Measurements from ENCODE around the gene ABRACL. TPM values are rescaled to one million over a fixed set of nuclear protein-coding genes. Genes with fewer than 3 reads are reported as not detected.
A peak's percentile ranks its signal among the peaks of the same experiment; 100 is the strongest.

ABRACL gene
- total RNA-seq, 1 experiment from 2014 or later: 117 TPM

GRCh38 chr6:138986578-138986977 lies 42.0 kb upstream of the ABRACL start (continued):
- TF ChIP-seq, protein P1, sequence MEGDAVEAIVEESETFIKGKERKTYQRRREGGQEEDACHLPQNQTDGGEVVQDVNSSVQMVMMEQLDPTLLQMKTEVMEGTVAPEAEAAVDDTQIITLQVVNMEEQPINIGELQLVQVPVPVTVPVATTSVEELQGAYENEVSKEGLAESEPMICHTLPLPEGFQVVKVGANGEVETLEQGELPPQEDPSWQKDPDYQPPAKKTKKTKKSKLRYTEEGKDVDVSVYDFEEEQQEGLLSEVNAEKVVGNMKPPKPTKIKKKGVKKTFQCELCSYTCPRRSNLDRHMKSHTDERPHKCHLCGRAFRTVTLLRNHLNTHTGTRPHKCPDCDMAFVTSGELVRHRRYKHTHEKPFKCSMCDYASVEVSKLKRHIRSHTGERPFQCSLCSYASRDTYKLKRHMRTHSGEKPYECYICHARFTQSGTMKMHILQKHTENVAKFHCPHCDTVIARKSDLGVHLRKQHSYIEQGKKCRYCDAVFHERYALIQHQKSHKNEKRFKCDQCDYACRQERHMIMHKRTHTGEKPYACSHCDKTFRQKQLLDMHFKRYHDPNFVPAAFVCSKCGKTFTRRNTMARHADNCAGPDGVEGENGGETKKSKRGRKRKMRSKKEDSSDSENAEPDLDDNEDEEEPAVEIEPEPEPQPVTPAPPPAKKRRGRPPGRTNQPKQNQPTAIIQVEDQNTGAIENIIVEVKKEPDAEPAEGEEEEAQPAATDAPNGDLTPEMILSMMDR (IDR thresholded peaks at IDR 0.05): no peak
- TF ChIP-seq FOXP1 (CRISPR knock-in tag; IDR thresholded peaks at IDR 0.05; ENCODE audit: borderline replicate concordance) (no peak), FOXJ3 (CRISPR knock-in tag; IDR thresholded peaks at IDR 0.05; ENCODE audit: borderline replicate concordance) (no peak), MAX (CRISPR knock-in tag; IDR thresholded peaks at IDR 0.05) (no peak), TEAD4 (CRISPR knock-in tag; IDR thresholded peaks at IDR 0.05) (no peak), RELA (CRISPR knock-in tag; IDR thresholded peaks at IDR 0.05; ENCODE audit: borderline replicate concordance) (no peak), ZNF121 (CRISPR knock-in tag; IDR thresholded peaks at IDR 0.05) (no peak), ATF2 (CRISPR knock-in tag; IDR thresholded peaks at IDR 0.05; ENCODE audit: borderline replicate concordance, low read depth) (no peak)
- TF ChIP-seq, protein P2, sequence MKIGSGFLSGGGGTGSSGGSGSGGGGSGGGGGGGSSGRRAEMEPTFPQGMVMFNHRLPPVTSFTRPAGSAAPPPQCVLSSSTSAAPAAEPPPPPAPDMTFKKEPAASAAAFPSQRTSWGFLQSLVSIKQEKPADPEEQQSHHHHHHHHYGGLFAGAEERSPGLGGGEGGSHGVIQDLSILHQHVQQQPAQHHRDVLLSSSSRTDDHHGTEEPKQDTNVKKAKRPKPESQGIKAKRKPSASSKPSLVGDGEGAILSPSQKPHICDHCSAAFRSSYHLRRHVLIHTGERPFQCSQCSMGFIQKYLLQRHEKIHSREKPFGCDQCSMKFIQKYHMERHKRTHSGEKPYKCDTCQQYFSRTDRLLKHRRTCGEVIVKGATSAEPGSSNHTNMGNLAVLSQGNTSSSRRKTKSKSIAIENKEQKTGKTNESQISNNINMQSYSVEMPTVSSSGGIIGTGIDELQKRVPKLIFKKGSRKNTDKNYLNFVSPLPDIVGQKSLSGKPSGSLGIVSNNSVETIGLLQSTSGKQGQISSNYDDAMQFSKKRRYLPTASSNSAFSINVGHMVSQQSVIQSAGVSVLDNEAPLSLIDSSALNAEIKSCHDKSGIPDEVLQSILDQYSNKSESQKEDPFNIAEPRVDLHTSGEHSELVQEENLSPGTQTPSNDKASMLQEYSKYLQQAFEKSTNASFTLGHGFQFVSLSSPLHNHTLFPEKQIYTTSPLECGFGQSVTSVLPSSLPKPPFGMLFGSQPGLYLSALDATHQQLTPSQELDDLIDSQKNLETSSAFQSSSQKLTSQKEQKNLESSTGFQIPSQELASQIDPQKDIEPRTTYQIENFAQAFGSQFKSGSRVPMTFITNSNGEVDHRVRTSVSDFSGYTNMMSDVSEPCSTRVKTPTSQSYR (CRISPR knock-in tag; IDR thresholded peaks at IDR 0.05): no peak

DNA sequence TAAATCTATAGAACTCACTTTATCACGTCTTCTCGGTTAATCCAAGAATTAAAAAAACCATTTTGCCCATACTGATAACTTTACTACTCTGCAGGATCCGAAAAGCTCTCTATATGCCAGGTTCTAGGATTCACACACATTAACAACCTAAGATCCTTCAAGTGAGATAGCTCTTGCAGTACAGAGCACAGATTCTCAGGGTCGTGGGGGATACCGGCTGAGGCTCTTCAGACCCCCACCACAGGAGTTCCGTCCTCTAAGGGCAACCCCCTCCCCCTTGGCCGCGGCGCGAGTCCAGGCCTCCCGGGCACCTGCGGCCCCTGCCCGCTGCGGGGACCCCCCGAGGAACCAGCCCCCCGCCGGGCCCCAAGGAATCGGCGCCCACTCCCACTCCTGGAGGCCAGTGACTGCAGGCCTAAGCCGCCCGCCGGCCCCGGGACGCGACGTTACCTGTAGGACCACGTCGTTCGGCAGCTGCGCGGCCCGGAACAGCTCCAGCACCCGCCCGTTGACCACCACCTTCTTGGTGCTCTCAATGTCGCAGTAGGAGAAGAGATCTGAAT lies 41.4 kb upstream of the ABRACL start:
- POLR2A ChIA-PET: interaction anchor here (0.6 to 1.7 kb wide), 6 partner anchors 9 to 383 kb away, joined by 3 to 10 read pairs (median 4); partner anchors contain the start of genes ABRACL and ECT2L
- DNase-seq (ENCODE audit: low spot score): peak; percentile 31
- TF ChIP-seq SMAD3 (CRISPR knock-in tag; IDR thresholded peaks at IDR 0.05; ENCODE audit: borderline replicate concordance): 0 out of 2 replicates have a peak, but pooled peaks have one; percentile 38
- TF ChIP-seq GTF2I (CRISPR knock-in tag; conservative IDR thresholded peaks at IDR 0.05): no peak
- TF ChIP-seq TCF7 (CRISPR knock-in tag; IDR thresholded peaks at IDR 0.05; ENCODE audit: low read depth): no peak
- no peak for TF ChIP-seq ATF3 (CRISPR knock-in tag; conservative IDR thresholded peaks at IDR 0.05)
- no peak for TF ChIP-seq NFYB (CRISPR knock-in tag; conservative IDR thresholded peaks at IDR 0.05; ENCODE audit: low read depth)
- TF ChIP-seq E2F4 (CRISPR knock-in tag; IDR thresholded peaks at IDR 0.05; ENCODE audit: borderline replicate concordance, low read depth): no peak
- no peak for TF ChIP-seq TEAD4 (CRISPR knock-in tag; IDR thresholded peaks at IDR 0.05)
- TF ChIP-seq GABPB1 (CRISPR knock-in tag; IDR thresholded peaks at IDR 0.05): no peak
- peak; percentile 88 for TF ChIP-seq ZNF423 (CRISPR knock-in tag; IDR thresholded peaks at IDR 0.05)
- TF ChIP-seq ATF1 (CRISPR knock-in tag; IDR thresholded peaks at IDR 0.05): no peak
- TF ChIP-seq, protein P1 (IDR thresholded peaks at IDR 0.05): no peak
- no peak for TF ChIP-seq FOXK1 (CRISPR knock-in tag; IDR thresholded peaks at IDR 0.05)
- TF ChIP-seq ZNF532 (CRISPR knock-in tag; IDR thresholded peaks at IDR 0.05; ENCODE audit: borderline replicate concordance): no peak
- TF ChIP-seq IRF2 (CRISPR knock-in tag; IDR thresholded peaks at IDR 0.05; ENCODE audit: borderline replicate concordance, low read depth): no peak

More for the DNA sequence above, 41.4 kb upstream of the ABRACL start:
- no peaks in the 10 kb centered on the region for H3K9me3 Mint-ChIP-seq
- ATAC-seq: peak; percentile 3; the same call in 1 of the 2 replicates
- H3K27ac Mint-ChIP-seq: 0 out of 2 replicates have a peak overlapping the region, but pooled peaks have one; percentile 10
- H3K4me1 Mint-ChIP-seq: peaks cover 11% of the 10 kb centered on the region
- peak overlapping the region; percentile 84; the same call in 1 of the 2 replicates for H3K4me3 Mint-ChIP-seq
- H3K36me3 Mint-ChIP-seq: no peaks in the 10 kb centered on the region
- CTCF ChIA-PET: interaction anchor here (0.5 to 2.3 kb wide), 7 partner anchors 10 to 973 kb away, joined by 3 to 9 read pairs (median 3); no protein-coding TSS in a partner anchor
- no peaks in the 10 kb centered on the region for H3K27me3 Mint-ChIP-seq (ENCODE audit: low read depth)

Measured in WTC11 (cell line).